Peyer's patch (tissue), 4 donors: ENCODE measurements around the gene PHKG1. TPM values are rescaled to one million over a fixed set of nuclear protein-coding genes. Genes with fewer than 3 reads are reported as not detected.
A peak's percentile ranks its signal among the peaks of the same experiment; 100 is the strongest.
"Not testable (repeated sequence)": the region's sequence is repeated elsewhere in the genome, so short reads cannot be mapped to it uniquely, and the experiment has no call there.

Experiments
- DNase-seq, 3 donors: peaks; one replicate each; pipeline ENCODE4 v3.0.0-alpha.2; 2017 to 2019
- H3K27ac ChIP-seq, 4 donors: fragments of 200-600 bp; sonication (generic); one replicate each; pipeline ENCODE4 v1.5.1; 2016 to 2019
- H3K27me3 ChIP-seq, 2 donors: fragments of 200-600 bp; sonication (generic); one replicate each; pipeline ENCODE4 v1.5.1; 2019
- H3K36me3 ChIP-seq, 3 donors: fragments of 200-600 bp; sonication (generic); one replicate each; pipeline ENCODE4 v1.5.1; 2016 to 2019
- H3K4me1 ChIP-seq, 4 donors: fragments of 200-600 bp; sonication (generic); one replicate each; pipeline ENCODE4 v1.5.1; 2016 to 2019
- H3K4me3 ChIP-seq, 4 donors: fragments of 200-600 bp; sonication (generic); 1 replicate in 3 of 4; 2 replicates in 1 of 4; pipeline ENCODE4 v1.5.1; 2016 to 2019; ENCODE audit warnings: mild to moderate bottlenecking in 1 of 4
- H3K9me3 ChIP-seq, 4 donors: fragments of 200-600 bp; sonication (generic); one replicate each; pipeline ENCODE4 v1.5.1; 2016 to 2019; ENCODE audit warnings: mild to moderate bottlenecking in 1 of 4
- CTCF ChIP-seq, 6 experiments: fragments of 450-650 bp in 4 of 6; fragments of 200-600 bp in 2 of 6; sonication (generic) in 1 of 6; IDR thresholded peaks; one replicate each; pipeline ENCODE4 v1.5.1; 2017 to 2019; ENCODE audit warnings: antibody characterized with exemption in 6 of 6, mild to moderate bottlenecking in 3 of 6, moderate library complexity in 1 of 6
- POLR2A ChIP-seq, 2 donors: fragments of 450-650 bp; IDR thresholded peaks; one replicate each; pipeline ENCODE4 v1.5.1; 2017; ENCODE audit warnings: antibody characterized with exemption in 2 of 2, mild to moderate bottlenecking in 2 of 2, moderate library complexity in 2 of 2
- total RNA-seq, 4 donors: library from RNA; depleted of rRNA; stranded (reverse); fragments of >200 nt; gene quantifications; one replicate each; pipeline ENCODE4 v1.1.0, GENCODE V29; 2016

Gene PHKG1
- total RNA-seq, 4 donors from 2014 or later: 1.1 to 8.3 (median 4.0) TPM

GRCh38 chr7:56083150-56083785, 9.5 kb downstream of the PHKG1 start:
- Histone ChIP-seq H3K9me3 (no peaks in the 10 kb centered on the region), H3K4me3 (no peak overlapping the region), H3K4me1 (peaks cover 0 to 13% (median 0%) of the 10 kb centered on the region in 4 donors), H3K36me3 (peaks cover 0 to 18% (median 0%) of the 10 kb centered on the region in 3 donors), H3K27ac (no peak overlapping the region), H3K27me3 (no peaks in the 10 kb centered on the region)
- DNase-seq: peak in 1 of 3 donors; percentile 42
- TF ChIP-seq CTCF (IDR thresholded peaks at IDR 0.05) (no peak), POLR2A (IDR thresholded peaks at IDR 0.05) (no peak)

GRCh38 chr7:56081626-56082340, 11.0 kb downstream of the PHKG1 start:
- H3K36me3 ChIP-seq: peaks cover 0 to 20% (median 0%) of the 10 kb centered on the region in 3 donors
- no peaks in the 10 kb centered on the region for H3K9me3 ChIP-seq
- H3K4me1 ChIP-seq: peaks cover 0 to 13% (median 0%) of the 10 kb centered on the region in 4 donors
- no peak overlapping the region for H3K4me3 ChIP-seq
- DNase-seq: peak in 1 of 3 donors; percentile 24
- TF ChIP-seq CTCF (IDR thresholded peaks at IDR 0.05) (no peak), POLR2A (IDR thresholded peaks at IDR 0.05) (no peak)
- no peak overlapping the region for H3K27ac ChIP-seq
- H3K27me3 ChIP-seq: no peaks in the 10 kb centered on the region

GRCh38 chr7:56080726-56081435, 11.9 kb downstream of the PHKG1 start:
- not testable (repeated sequence) for H3K4me3 ChIP-seq
- peak overlapping the region in 1 of 4 donors; percentile 70 for H3K27ac ChIP-seq
- peaks cover 0 to 19% (median 0%) of the 10 kb centered on the region in 3 donors for H3K36me3 ChIP-seq

GRCh38 chr7:56079450-56080185, 13.1 kb downstream of the PHKG1 start:
- peaks cover 0 to 19% (median 0%) of the 10 kb centered on the region in 3 donors for H3K36me3 ChIP-seq
- H3K27me3 ChIP-seq: no peaks in the 10 kb centered on the region
- H3K4me3 ChIP-seq: no peak overlapping the region
- TF ChIP-seq POLR2A (IDR thresholded peaks at IDR 0.05) (no peak), CTCF (IDR thresholded peaks at IDR 0.05) (peak in 4 of 6 experiments; percentile 16 to 33 (median 28))
- no peaks in the 10 kb centered on the region for H3K9me3 ChIP-seq
- peak in 1 of 3 donors; percentile 57 for DNase-seq
- peak overlapping the region in 2 of 4 donors; percentile 32 to 70 for H3K27ac ChIP-seq
- peaks cover 0 to 13% (median 0%) of the 10 kb centered on the region in 4 donors for H3K4me1 ChIP-seq

More at GRCh38 chr7:56080726-56081435, 11.9 kb downstream of the PHKG1 start:
- DNase-seq: peak in 1 of 3 donors; percentile 15
- not testable (repeated sequence) for H3K9me3 ChIP-seq, H3K27me3 ChIP-seq
- peaks cover 0 to 13% (median 0%) of the 10 kb centered on the region in 4 donors for H3K4me1 ChIP-seq

- no peaks in the 10 kb centered on the region for H3K9me3 ChIP-seq
- no peak for DNase-seq
- no peaks in the 10 kb centered on the region for H3K27me3 ChIP-seq
- peaks cover 0 to 19% (median 0%) of the 10 kb centered on the region in 3 donors for H3K36me3 ChIP-seq
- H3K4me1 ChIP-seq: peaks cover 0 to 13% (median 0%) of the 10 kb centered on the region in 4 donors
- TF ChIP-seq POLR2A (IDR thresholded peaks at IDR 0.05) (no peak), CTCF (IDR thresholded peaks at IDR 0.05) (no peak)
- no peak overlapping the region for H3K4me3 ChIP-seq
- no peak overlapping the region for H3K27ac ChIP-seq
Measured at GRCh38 chr7:56078196-56078595, 14.6 kb downstream of the PHKG1 start.
